A172 (cell line): ENCODE data around the gene ACOT12. TPM values are rescaled to one million over a fixed set of nuclear protein-coding genes. Genes with fewer than 3 reads are reported as not detected.

Experiments
- DNase-seq: peaks from one replicate; pipeline ENCODE4 v3.0.0-alpha.2; 2015; ENCODE audit warnings: low spot score
- total RNA-seq: library from RNA; depleted of rRNA; stranded (reverse); fragments of >200 nt; shearing (Covaris generic); gene quantifications from 2 replicates; pipeline ENCODE4 v1.2.3, GENCODE V29; 2014; rRNA removed

The ACOT12 gene
- total RNA-seq, 1 experiment from 2014 or later: not detected

DNA sequence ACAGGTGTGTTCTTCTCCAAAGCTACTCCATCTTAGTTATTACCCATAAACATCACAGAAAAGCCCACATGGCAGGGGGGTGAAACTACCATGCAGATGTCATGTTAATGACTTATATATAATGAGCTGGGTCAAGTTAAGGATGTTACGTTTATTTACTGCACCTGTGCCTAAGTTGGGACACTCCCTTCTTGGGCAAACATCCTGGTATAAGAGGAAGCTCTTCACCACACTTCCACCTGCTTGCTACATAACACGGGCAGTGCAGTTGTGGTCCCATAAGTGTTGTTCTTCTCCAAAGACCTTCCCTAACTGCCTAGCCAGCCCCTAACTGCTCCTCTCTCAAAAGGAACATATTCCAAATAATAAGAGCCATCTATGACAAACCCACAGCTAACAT, 101.8 kb downstream of the ACOT12 start:
- DNase-seq: no peak

- DNase-seq: no peak
Measured at GRCh38 chr5:81290146-81290545, 103.8 kb downstream of the ACOT12 start.

- no peak for DNase-seq
Measured at GRCh38 chr5:81288021-81288433, 105.9 kb downstream of the ACOT12 start.

GRCh38 chr5:81286059-81286617, 107.8 kb downstream of the ACOT12 start:
- DNase-seq: no peak

DNA sequence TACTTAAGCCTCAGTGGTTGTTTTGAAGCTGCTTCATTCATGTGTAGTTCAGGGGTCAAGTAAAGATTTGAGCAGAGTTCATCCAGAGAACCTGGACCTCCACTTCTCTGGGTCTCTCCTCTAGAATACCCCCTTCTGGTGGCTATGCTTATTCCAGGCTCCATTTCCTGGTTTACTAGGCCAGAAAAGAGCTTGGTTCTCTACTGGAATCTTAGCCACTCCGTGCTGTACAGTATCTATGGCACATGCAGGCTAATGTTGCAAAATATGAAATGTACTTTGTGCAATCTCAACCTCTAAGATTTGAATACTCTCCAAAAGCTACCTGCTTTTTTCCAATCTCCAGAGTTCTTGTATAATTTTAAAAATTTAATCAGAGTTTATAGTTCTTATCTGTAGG, 110.0 kb downstream of the ACOT12 start:
- no peak for DNase-seq

Other genes starting within 250 kb of the ACOT12 start
- 4.7 TPM in 1 of 2 replicates, not detected in the other for gene CKMT2, start 160.8 kb downstream of the ACOT12 start, total RNA-seq
- 37.8 and 41.1 TPM in 2 replicates for gene ZCCHC9, start 92.5 kb downstream of the ACOT12 start, total RNA-seq